OCI-LY7 (cell line): ENCODE data around the gene BAK1. TPM values are rescaled to one million over a fixed set of nuclear protein-coding genes. Genes with fewer than 3 reads are reported as not detected.

Experiments used
- BruUV-seq: library from RNA; stranded (reverse); fragments of 400-500 nt; replicated peaks from 2 replicates; lab custom pipeline; 2021; lab: Mats Ljungman, UMichigan
- CTCF ChIA-PET: fragments of 300-600 bp; sonication (Branson Sonifier 250); formaldehyde crosslinking; loops from one replicate; lab custom pipeline; 2022; ENCODE audit warnings: antibody characterized with exemption; ENCODE audit not compliant: unreplicated experiment; lab: Charles Lee
- POLR2A ChIA-PET: fragments of 300-600 bp; sonication (Branson Sonifier 250); formaldehyde crosslinking; loops from one replicate; lab custom pipeline; 2022; ENCODE audit warnings: antibody characterized with exemption; lab: Charles Lee
- DNase-seq: peaks from one replicate; pipeline ENCODE4 v3.0.0-alpha.2; 2015; ENCODE audit warnings: low spot score
- H2AFZ ChIP-seq: fragments of 200-600 bp; sonication (generic), shearing (Covaris generic); 2 replicates; pipeline ENCODE4 v1.6.1; 2014; ENCODE audit warnings: mild to moderate bottlenecking, antibody characterized with exemption, low read length, moderate library complexity
- H3K27ac ChIP-seq: fragments of 200-600 bp; sonication (generic); 2 replicates; pipeline ENCODE4 v1.5.1; 2014; ENCODE audit warnings: mixed run types, low read depth, mild to moderate bottlenecking, moderate library complexity, low read length, inconsistent platforms; ENCODE audit not compliant: poor library complexity, severe bottlenecking
- H3K36me3 ChIP-seq: fragments of 200-600 bp; sonication (generic); 2 replicates; pipeline ENCODE4 v1.6.1; 2014; ENCODE audit warnings: mild to moderate bottlenecking, antibody characterized with exemption, low read length, moderate library complexity, mixed read lengths; ENCODE audit not compliant: insufficient read depth
- H3K4me1 ChIP-seq: fragments of 200-600 bp; sonication (generic); 2 replicates; pipeline ENCODE4 v1.5.1; 2014; ENCODE audit warnings: mild to moderate bottlenecking, low read length; ENCODE audit not compliant: insufficient read depth, poor library complexity, severe bottlenecking
- H3K4me2 ChIP-seq: fragments of 200-600 bp; sonication (generic); 2 replicates; pipeline ENCODE4 v1.6.1; 2014; ENCODE audit warnings: mild to moderate bottlenecking, low read length
- H3K4me3 ChIP-seq: fragments of 200-600 bp; sonication (generic); 2 replicates; pipeline ENCODE4 v1.5.1; 2014; ENCODE audit warnings: mild to moderate bottlenecking, low read depth, low read length; ENCODE audit not compliant: poor library complexity, severe bottlenecking
- H3K79me2 ChIP-seq: fragments of 200-600 bp; sonication (generic); 2 replicates; pipeline ENCODE4 v1.6.1; 2016; ENCODE audit warnings: low read depth, mild to moderate bottlenecking, low read length, moderate library complexity, mixed read lengths; ENCODE audit not compliant: insufficient read depth
- H3K9me2 ChIP-seq: fragments of 200-600 bp; sonication (generic); 2 replicates; pipeline ENCODE4 v1.6.1; 2016; ENCODE audit warnings: mild to moderate bottlenecking, low read length, mixed read lengths; ENCODE audit not compliant: insufficient read depth
- H3K9me3 ChIP-seq: fragments of 200-600 bp; sonication (generic); 2 replicates; pipeline ENCODE4 v1.6.1; 2014; ENCODE audit warnings: mild to moderate bottlenecking, mixed run types, low read length, mixed read lengths
- H4K20me1 ChIP-seq: fragments of 200-600 bp; sonication (generic); 2 replicates; pipeline ENCODE4 v1.6.1; 2014; ENCODE audit warnings: mild to moderate bottlenecking, antibody characterized with exemption, low read length, moderate library complexity, mixed read lengths; ENCODE audit not compliant: insufficient read depth
- CTCF ChIP-seq: fragments of 200-600 bp; sonication (generic); conservative IDR thresholded peaks from 2 replicates; pipeline ENCODE4 v1.5.1; 2014; ENCODE audit warnings: mild to moderate bottlenecking, antibody characterized with exemption, low read length, moderate library complexity, mixed read lengths
- EZH2phosphoT487 ChIP-seq: fragments of 200-600 bp; sonication (generic); IDR thresholded peaks from 2 replicates; pipeline ENCODE4 v1.6.1; 2018; ENCODE audit warnings: low read depth, borderline replicate concordance, mild to moderate bottlenecking, mixed run types, antibody characterized with exemption, low read length, moderate library complexity, mixed read lengths
- intact Hi-C: fragments of 100-400 bp; cut with micrococcal nuclease; formaldehyde crosslinking; loops from one replicate; pipeline ENCODE4 v1.10.0; 2022; ENCODE audit not compliant: unreplicated experiment
- total RNA-seq, 2 experiments: library from RNA; depleted of rRNA in 1 of 2; stranded (reverse); fragments of >200 nt in 1 of 2; shearing (Covaris generic) in 1 of 2; gene quantifications; 2 replicates each; pipeline ENCODE4 v1.2.3, GENCODE V29; 2014 to 2022

Gene BAK1
- total RNA-seq, 2 experiments from 2014 or later: 13.9 to 33.8 TPM

GRCh38 chr6:33578164-33578563 is 1.9 kb downstream of the BAK1 start:
- intact Hi-C loops: no loop called here
- Histone ChIP-seq H3K9me3 (no peaks in the 10 kb centered on the region), H2AFZ (no peak overlapping the region), H3K9me2 (no peaks in the 10 kb centered on the region), H3K79me2 (peaks cover 21% of the 10 kb centered on the region), H3K4me1 (peaks cover 23% of the 10 kb centered on the region), H3K27ac (peak overlapping the region; percentile 58), H4K20me1 (no peaks in the 10 kb centered on the region), H3K36me3 (peaks cover 37% of the 10 kb centered on the region), H3K4me3 (peak overlapping the region; percentile 94), H3K4me2 (peak overlapping the region; percentile 94)
- TF ChIP-seq CTCF: no peak
- TF ChIP-seq EZH2phosphoT487: no peak
- BruUV-seq: no TSS peak
- ChIA-PET CTCF (interaction anchor here (1.2 kb wide), 1 partner anchor 29 kb away, joined by 3 read pairs; no protein-coding TSS in a partner anchor), POLR2A (interaction anchor here (0.6 kb wide), 1 partner anchor 52 kb away, joined by 3 read pairs; no protein-coding TSS in a partner anchor)
- no peak for DNase-seq

- H3K4me1 ChIP-seq: peaks cover 23% of the 10 kb centered on the region
- no peaks in the 10 kb centered on the region for H4K20me1 ChIP-seq
- no TSS peak for BruUV-seq
- H3K9me3 ChIP-seq: no peaks in the 10 kb centered on the region
- H3K4me2 ChIP-seq: peak overlapping the region; percentile 94
- ChIA-PET CTCF (no interaction called here), POLR2A (no interaction called here)
- H3K4me3 ChIP-seq: peak overlapping the region; percentile 94
- no peak for DNase-seq
- intact Hi-C loops: no loop called here
- TF ChIP-seq CTCF: no peak
- TF ChIP-seq EZH2phosphoT487: no peak
- peak overlapping the region; percentile 58 for H3K27ac ChIP-seq
- peaks cover 21% of the 10 kb centered on the region for H3K79me2 ChIP-seq
- H3K36me3 ChIP-seq: peaks cover 37% of the 10 kb centered on the region
- H3K9me2 ChIP-seq: no peaks in the 10 kb centered on the region
- no peak overlapping the region for H2AFZ ChIP-seq
Observed at GRCh38 chr6:33577718-33578117, 2.4 kb downstream of the BAK1 start.

GRCh38 chr6:33577106-33577535 is 3.0 kb downstream of the BAK1 start:
- Histone ChIP-seq H3K9me2 (no peaks in the 10 kb centered on the region), H3K36me3 (peaks cover 41% of the 10 kb centered on the region), H4K20me1 (no peaks in the 10 kb centered on the region), H3K27ac (no peak overlapping the region), H3K4me2 (no peak overlapping the region), H2AFZ (no peak overlapping the region), H3K9me3 (no peaks in the 10 kb centered on the region), H3K4me3 (no peak overlapping the region), H3K79me2 (peaks cover 21% of the 10 kb centered on the region), H3K4me1 (peaks cover 26% of the 10 kb centered on the region)
- ChIA-PET POLR2A (no interaction called here), CTCF (no interaction called here)
- intact Hi-C loops: no loop called here
- no peak for DNase-seq
- BruUV-seq: no TSS peak
- TF ChIP-seq EZH2phosphoT487 (no peak), CTCF (no peak)
